ENCODE results near the gene ZNF577. TPM values are rescaled to one million over a fixed set of nuclear protein-coding genes. Genes with fewer than 3 reads are reported as not detected.

ZNF577 gene
- total and polyA plus RNA-seq, 2 of the 13 experiments (the other 11 are each of a cell fraction or from before 2014, with no cell fraction given) = 5.7 to 7.6 TPM

DNA sequence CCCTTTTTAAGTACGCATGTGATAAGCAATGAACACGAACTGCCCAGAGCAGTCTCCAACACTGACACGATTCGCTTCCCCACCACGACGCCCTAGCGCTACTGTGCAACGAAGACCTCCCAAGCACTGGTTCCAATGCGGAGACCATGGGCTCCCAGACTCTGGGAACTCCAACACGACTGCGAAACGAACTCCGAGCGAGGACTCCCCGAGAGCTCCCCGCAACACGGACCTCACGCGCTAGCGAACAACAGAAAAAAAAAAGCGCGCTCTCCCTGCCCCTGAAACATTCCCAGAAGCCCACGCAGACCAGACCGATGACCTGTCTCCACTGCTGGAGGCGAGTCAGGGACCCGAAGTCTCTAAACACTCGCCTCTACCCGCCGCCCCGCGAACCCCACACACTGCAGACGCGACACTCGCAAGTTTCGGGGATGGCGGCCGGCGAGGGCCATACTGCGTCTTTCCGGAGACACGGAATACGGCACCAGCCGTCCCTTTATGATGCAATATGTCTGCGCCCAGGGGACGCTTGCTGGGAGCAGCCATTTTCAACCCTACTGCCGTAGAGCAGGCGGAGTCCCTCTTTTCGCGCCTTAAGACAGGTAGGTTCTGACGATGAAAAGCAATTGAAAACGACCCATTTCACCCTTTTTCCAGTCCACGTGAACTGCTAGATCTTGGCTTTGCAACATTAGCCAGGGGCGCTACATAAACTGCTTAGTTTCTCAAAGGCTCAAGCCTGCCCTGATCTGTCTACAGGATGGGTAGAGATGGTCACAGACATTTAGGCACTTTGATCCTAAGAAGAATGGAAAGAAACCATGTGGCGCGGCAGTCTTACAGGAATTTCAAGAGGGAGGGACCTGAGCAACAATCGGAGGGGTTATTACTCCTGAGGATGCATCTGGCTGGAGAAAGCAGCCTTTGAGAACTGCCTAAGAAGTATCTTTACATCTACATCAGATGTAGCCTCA, at the start of gene ZNF577 (continued):
- TF ChIP-seq ZFY (CRISPR knock-in tag; IDR thresholded peaks at IDR 0.05) (no peak), DMAP1 (CRISPR knock-in tag; IDR thresholded peaks at IDR 0.05) (no peak), ZNF761 (CRISPR knock-in tag; conservative IDR thresholded peaks at IDR 0.05) (no peak), PLSCR1 (CRISPR knock-in tag; IDR thresholded peaks at IDR 0.05; ENCODE audit: borderline replicate concordance) (no peak), HES4 (CRISPR knock-in tag; IDR thresholded peaks at IDR 0.05; ENCODE audit: borderline replicate concordance) (no peak), RXRB (CRISPR knock-in tag; IDR thresholded peaks at IDR 0.05; ENCODE audit: borderline replicate concordance) (no peak), SRSF1 (optimal IDR thresholded peaks at IDR 0.05; ENCODE audit: low read depth, low read length) (no peak), SMAD3 (CRISPR knock-in tag; IDR thresholded peaks at IDR 0.05) (no peak), SETDB1 (CRISPR knock-in tag; IDR thresholded peaks at IDR 0.05; ENCODE audit: borderline replicate concordance) (no peak)
- TF ChIP-seq, protein P1, sequence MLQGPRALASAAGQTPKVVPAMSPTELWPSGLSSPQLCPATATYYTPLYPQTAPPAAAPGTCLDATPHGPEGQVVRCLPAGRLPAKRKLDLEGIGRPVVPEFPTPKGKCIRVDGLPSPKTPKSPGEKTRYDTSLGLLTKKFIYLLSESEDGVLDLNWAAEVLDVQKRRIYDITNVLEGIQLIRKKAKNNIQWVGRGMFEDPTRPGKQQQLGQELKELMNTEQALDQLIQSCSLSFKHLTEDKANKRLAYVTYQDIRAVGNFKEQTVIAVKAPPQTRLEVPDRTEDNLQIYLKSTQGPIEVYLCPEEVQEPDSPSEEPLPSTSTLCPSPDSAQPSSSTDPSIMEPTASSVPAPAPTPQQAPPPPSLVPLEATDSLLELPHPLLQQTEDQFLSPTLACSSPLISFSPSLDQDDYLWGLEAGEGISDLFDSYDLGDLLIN (CRISPR knock-in tag; IDR thresholded peaks at IDR 0.05; ENCODE audit: borderline replicate concordance) = no peak
- TF ChIP-seq, protein P2, sequence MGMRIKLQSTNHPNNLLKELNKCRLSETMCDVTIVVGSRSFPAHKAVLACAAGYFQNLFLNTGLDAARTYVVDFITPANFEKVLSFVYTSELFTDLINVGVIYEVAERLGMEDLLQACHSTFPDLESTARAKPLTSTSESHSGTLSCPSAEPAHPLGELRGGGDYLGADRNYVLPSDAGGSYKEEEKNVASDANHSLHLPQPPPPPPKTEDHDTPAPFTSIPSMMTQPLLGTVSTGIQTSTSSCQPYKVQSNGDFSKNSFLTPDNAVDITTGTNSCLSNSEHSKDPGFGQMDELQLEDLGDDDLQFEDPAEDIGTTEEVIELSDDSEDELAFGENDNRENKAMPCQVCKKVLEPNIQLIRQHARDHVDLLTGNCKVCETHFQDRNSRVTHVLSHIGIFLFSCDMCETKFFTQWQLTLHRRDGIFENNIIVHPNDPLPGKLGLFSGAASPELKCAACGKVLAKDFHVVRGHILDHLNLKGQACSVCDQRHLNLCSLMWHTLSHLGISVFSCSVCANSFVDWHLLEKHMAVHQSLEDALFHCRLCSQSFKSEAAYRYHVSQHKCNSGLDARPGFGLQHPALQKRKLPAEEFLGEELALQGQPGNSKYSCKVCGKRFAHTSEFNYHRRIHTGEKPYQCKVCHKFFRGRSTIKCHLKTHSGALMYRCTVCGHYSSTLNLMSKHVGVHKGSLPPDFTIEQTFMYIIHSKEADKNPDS (CRISPR knock-in tag; IDR thresholded peaks at IDR 0.05) = no peak
